Activated naive CD8-positive, alpha-beta T cell treated with anti-CD3 and anti-CD28 coated beads for 36 hours (primary cell): ENCODE results near the gene HS1BP3. TPM values are rescaled to one million over a fixed set of nuclear protein-coding genes. Genes with fewer than 3 reads are reported as not detected.

Experiments used
- DNase-seq: peaks from one replicate; pipeline ENCODE4 v3.0.0; 2021
- H3K27ac Mint-ChIP-seq: one replicate; pipeline ENCODE4 v1.8.0; 2022; ENCODE audit warnings: mild to moderate bottlenecking, moderate library complexity, mixed read lengths
- H3K27me3 Mint-ChIP-seq: one replicate; pipeline ENCODE4 v1.8.0; 2022; ENCODE audit warnings: mild to moderate bottlenecking, mixed read lengths
- H3K36me3 Mint-ChIP-seq: one replicate; pipeline ENCODE4 v1.8.0; 2021; ENCODE audit warnings: mild to moderate bottlenecking, mixed read lengths
- H3K4me1 Mint-ChIP-seq: one replicate; pipeline ENCODE4 v1.8.0; 2021; ENCODE audit warnings: mixed read lengths
- H3K4me3 Mint-ChIP-seq: one replicate; pipeline ENCODE4 v1.8.0; 2022; ENCODE audit warnings: mild to moderate bottlenecking, moderate library complexity, mixed read lengths
- H3K9me3 Mint-ChIP-seq: one replicate; pipeline ENCODE4 v1.8.0; 2022; ENCODE audit warnings: mixed read lengths
- total RNA-seq, 2 experiments: library from RNA; stranded (reverse); gene quantifications; one replicate each; pipeline ENCODE4 v1.2.3, GENCODE V29; 2021

HS1BP3 gene
- total RNA-seq, 2 experiments from 2014 or later = 5.9 to 6.0 TPM

DNA sequence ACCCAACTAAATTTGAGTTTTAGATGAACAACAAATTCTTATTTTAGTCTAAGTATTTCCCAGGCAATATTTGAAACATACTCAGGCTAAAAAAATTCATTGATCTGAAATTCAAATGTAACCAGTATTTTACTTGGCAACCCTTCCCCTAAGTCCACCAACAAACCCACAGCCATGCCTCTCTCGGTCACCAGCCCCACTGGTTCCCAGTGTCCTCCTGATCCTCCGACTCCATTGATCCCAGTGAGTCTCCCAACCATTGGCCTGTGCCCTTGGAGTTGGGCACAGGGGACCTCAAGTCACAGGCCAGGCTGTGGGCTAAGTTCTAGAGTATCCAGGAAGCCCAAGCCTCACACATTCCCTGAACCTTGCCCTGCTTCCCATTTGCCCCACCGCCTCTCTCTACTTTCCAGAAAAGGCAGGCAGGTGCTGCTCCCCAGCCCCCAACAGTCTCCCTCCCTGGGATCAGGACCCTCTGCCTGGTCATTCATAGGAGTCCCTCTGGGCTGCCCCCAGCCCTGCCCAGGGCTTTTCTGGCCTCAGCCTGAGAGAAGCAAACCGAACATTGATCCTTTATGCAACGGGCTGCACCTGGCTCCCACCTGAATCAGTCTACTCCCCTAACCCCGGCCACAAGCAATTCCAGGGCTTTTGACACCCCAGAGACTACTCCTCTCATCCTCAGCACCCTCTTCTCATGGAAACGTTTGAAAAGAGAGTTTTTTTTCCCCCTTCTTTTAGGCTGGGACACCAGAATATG lies 81.3 kb downstream of the HS1BP3 start:
- no peak overlapping the region for H3K4me3 Mint-ChIP-seq
- H3K36me3 Mint-ChIP-seq = no peaks in the 10 kb centered on the region
- no peaks in the 10 kb centered on the region for H3K4me1 Mint-ChIP-seq
- no peak overlapping the region for H3K27ac Mint-ChIP-seq
- no peaks in the 10 kb centered on the region for H3K27me3 Mint-ChIP-seq
- DNase-seq = no peak
- no peaks in the 10 kb centered on the region for H3K9me3 Mint-ChIP-seq

GRCh38 chr2:20568501-20569463 lies 82.1 kb downstream of the HS1BP3 start:
- no peaks in the 10 kb centered on the region for H3K9me3 Mint-ChIP-seq
- DNase-seq = no peak
- no peaks in the 10 kb centered on the region for H3K36me3 Mint-ChIP-seq
- no peaks in the 10 kb centered on the region for H3K4me1 Mint-ChIP-seq
- no peak overlapping the region for H3K4me3 Mint-ChIP-seq
- H3K27me3 Mint-ChIP-seq = no peaks in the 10 kb centered on the region
- H3K27ac Mint-ChIP-seq = no peak overlapping the region

GRCh38 chr2:20567926-20568179 lies 83.0 kb downstream of the HS1BP3 start:
- Mint-ChIP-seq H3K9me3 (no peaks in the 10 kb centered on the region), H3K27ac (no peak overlapping the region), H3K36me3 (no peaks in the 10 kb centered on the region), H3K27me3 (no peaks in the 10 kb centered on the region), H3K4me3 (no peak overlapping the region), H3K4me1 (no peaks in the 10 kb centered on the region)
- DNase-seq = no peak

Other genes with a start within 250 kb of the HS1BP3 start
- 10 to 100 TPM; 13.4 to 13.7 TPM for gene RHOB, start 204.0 kb downstream of the HS1BP3 start, total RNA-seq
- gene GDF7, start 16.0 kb upstream of the HS1BP3 start, total RNA-seq = not detected
- 10 to 100 TPM; 24.7 to 27.3 TPM for gene LDAH, start 172.0 kb upstream of the HS1BP3 start, total RNA-seq